H9 (cell line): ENCODE data around the gene H2BK1. TPM values are rescaled to one million over a fixed set of nuclear protein-coding genes. Genes with fewer than 3 reads are reported as not detected.

Source experiments
- DNase-seq: peaks from one replicate; pipeline ENCODE4 v3.0.0-alpha.2; 2017
- H2AFZ ChIP-seq: one replicate; pipeline ENCODE4 v1.6.1; 2013; ENCODE audit warnings: mild to moderate bottlenecking, low read length, control low read depth, moderate library complexity
- H2AK5ac ChIP-seq: 2 replicates; pipeline ENCODE4 v1.6.1; 2013; ENCODE audit warnings: low read length, control low read depth, mixed read lengths; ENCODE audit not compliant: insufficient read length
- H2BK120ac ChIP-seq: one replicate; pipeline ENCODE4 v1.6.1; 2013; ENCODE audit warnings: low read depth, mild to moderate bottlenecking, low read length, control low read depth, inconsistent platforms; ENCODE audit not compliant: poor library complexity, severe bottlenecking
- H2BK12ac ChIP-seq: 2 replicates; pipeline ENCODE4 v1.6.1; 2013; ENCODE audit warnings: low read length, control low read depth, mixed read lengths, low read depth; ENCODE audit not compliant: insufficient read length
- H2BK15ac ChIP-seq: 2 replicates; pipeline ENCODE4 v1.6.1; 2013; ENCODE audit warnings: low read depth, low read length, control low read depth
- H2BK20ac ChIP-seq: one replicate; pipeline ENCODE4 v1.6.1; 2013; ENCODE audit warnings: low read depth, mild to moderate bottlenecking, low read length, control low read depth, inconsistent platforms; ENCODE audit not compliant: poor library complexity, severe bottlenecking
- H2BK5ac ChIP-seq: 2 replicates; pipeline ENCODE4 v1.6.1; 2013; ENCODE audit warnings: low read length, control low read depth, mixed read lengths; ENCODE audit not compliant: insufficient read length
- H3K14ac ChIP-seq: 2 replicates; pipeline ENCODE4 v1.6.1; 2013; ENCODE audit warnings: low read length, control low read depth; ENCODE audit not compliant: insufficient read depth
- H3K18ac ChIP-seq: 2 replicates; pipeline ENCODE4 v1.6.1; 2013; ENCODE audit warnings: low read depth, mild to moderate bottlenecking, mixed read lengths, low read length, control low read depth; ENCODE audit not compliant: insufficient read length
- H3K23ac ChIP-seq: 2 replicates; pipeline ENCODE4 v1.6.1; 2013; ENCODE audit warnings: low read length, control low read depth, mixed read lengths, low read depth; ENCODE audit not compliant: insufficient read length
- H3K23me2 ChIP-seq: 2 replicates; pipeline ENCODE4 v1.6.1; 2013; ENCODE audit warnings: low read depth, mild to moderate bottlenecking, mixed read lengths, low read length, control low read depth; ENCODE audit not compliant: insufficient read length, poor library complexity, severe bottlenecking
- H3K27ac ChIP-seq: 2 replicates; pipeline ENCODE4 v1.5.1; 2013; ENCODE audit warnings: low read length, control low read depth, mixed read lengths, low read depth; ENCODE audit not compliant: insufficient read length
- H3K27me3 ChIP-seq: 2 replicates; pipeline ENCODE4 v1.6.1; 2013; ENCODE audit warnings: low read length, control low read depth, inconsistent platforms; ENCODE audit not compliant: insufficient read depth
- H3K4ac ChIP-seq: 2 replicates; pipeline ENCODE4 v1.6.1; 2013; ENCODE audit warnings: low read depth, mild to moderate bottlenecking, control low read depth, inconsistent platforms, low read length, moderate library complexity
- H3K4me1 ChIP-seq: 2 replicates; pipeline ENCODE4 v1.6.1; 2013; ENCODE audit warnings: low read length, control low read depth, inconsistent platforms; ENCODE audit not compliant: insufficient read depth
- H3K4me2 ChIP-seq: 2 replicates; pipeline ENCODE4 v1.6.1; 2013; ENCODE audit warnings: low read length, control low read depth, mixed read lengths; ENCODE audit not compliant: insufficient read length, insufficient read depth
- H3K56ac ChIP-seq: 2 replicates; pipeline ENCODE4 v1.6.1; 2013; ENCODE audit warnings: low read depth, mild to moderate bottlenecking, mixed read lengths, low read length, control low read depth; ENCODE audit not compliant: insufficient read length
- H3K79me1 ChIP-seq: 2 replicates; pipeline ENCODE4 v1.6.1; 2013; ENCODE audit warnings: low read depth, mild to moderate bottlenecking, moderate library complexity, low read length, control low read depth, inconsistent platforms; ENCODE audit not compliant: insufficient read depth, poor library complexity, severe bottlenecking
- H3K79me2 ChIP-seq: 2 replicates; pipeline ENCODE4 v1.6.1; 2013; ENCODE audit warnings: low read length, control low read depth, inconsistent platforms; ENCODE audit not compliant: insufficient read depth
- H3K9ac ChIP-seq: 2 replicates; pipeline ENCODE4 v1.6.1; 2013; ENCODE audit warnings: low read length, control low read depth, mixed read lengths; ENCODE audit not compliant: insufficient read length; ENCODE audit errors: extremely low read depth
- H3K9me3 ChIP-seq: one replicate; pipeline ENCODE4 v1.6.1; 2013; ENCODE audit warnings: low read depth, low read length, inconsistent platforms; ENCODE audit not compliant: control insufficient read depth
- H3T11ph ChIP-seq: one replicate; pipeline ENCODE4 v1.6.1; 2013; ENCODE audit warnings: mild to moderate bottlenecking, low read length, control low read depth, inconsistent platforms
- H4K20me1 ChIP-seq: one replicate; pipeline ENCODE4 v1.6.1; 2013; ENCODE audit not compliant: control insufficient read depth, insufficient read length, insufficient read depth
- H4K5ac ChIP-seq: 2 replicates; pipeline ENCODE4 v1.6.1; 2013; ENCODE audit warnings: low read depth, mild to moderate bottlenecking, mixed read lengths, low read length, control low read depth; ENCODE audit not compliant: insufficient read length
- H4K8ac ChIP-seq: replicated peaks from 2 replicates; pipeline ENCODE4 v1.6.1; 2013; ENCODE audit warnings: low read length, control low read depth, mixed read lengths, low read depth; ENCODE audit not compliant: insufficient read length
- H4K91ac ChIP-seq: 2 replicates; pipeline ENCODE4 v1.6.1; 2013; ENCODE audit warnings: low read depth, mild to moderate bottlenecking, moderate library complexity, mixed read lengths, low read length, control low read depth; ENCODE audit not compliant: insufficient read length
- H3K27ac Mint-ChIP-seq, 3 experiments: 2 replicates in 2 of 3; 3 replicates in 1 of 3; pipeline ENCODE4 v1.8.0; 2020 to 2021; ENCODE audit warnings: mixed read lengths in 3 of 3, mild to moderate bottlenecking in 1 of 3, moderate library complexity in 1 of 3
- H3K27me3 Mint-ChIP-seq: 2 replicates; pipeline ENCODE4 v1.8.0; 2021; ENCODE audit warnings: low read depth, mild to moderate bottlenecking, moderate library complexity, mixed read lengths
- H3K36me3 Mint-ChIP-seq, 3 experiments: 2 replicates in 2 of 3; 3 replicates in 1 of 3; pipeline ENCODE4 v1.8.0; 2020 to 2021; ENCODE audit warnings: low read depth in 3 of 3, mixed read lengths in 3 of 3; ENCODE audit not compliant: insufficient read depth in 1 of 3
- H3K4me1 Mint-ChIP-seq, 2 experiments: 2 replicates each; pipeline ENCODE4 v1.8.0; 2020; ENCODE audit warnings: mixed read lengths in 2 of 2
- H3K4me3 Mint-ChIP-seq, 2 experiments: 2 replicates in 1 of 2; 3 replicates in 1 of 2; pipeline ENCODE4 v1.8.0; 2020 to 2021; ENCODE audit warnings: mild to moderate bottlenecking in 2 of 2, mixed read lengths in 2 of 2, moderate library complexity in 1 of 2
- H3K9me3 Mint-ChIP-seq, 2 experiments: 2 replicates in 1 of 2; 3 replicates in 1 of 2; pipeline ENCODE4 v1.8.0; 2020; ENCODE audit warnings: mild to moderate bottlenecking in 2 of 2, mixed read lengths in 2 of 2, moderate library complexity in 1 of 2
- WGBS: extraction: QIAGEN DNeasy Blood & Tissue Kit; methylation state at CpG from one replicate; pipeline ENCODE4 v1.1.7; 2013; ENCODE audit warnings: missing lambda C conversion rate, low lambda C conversion rate, mixed read lengths; ENCODE audit not compliant: insufficient read length; ENCODE audit errors: extremely low coverage; 5-methylcytosine and 5-hydroxymethylcytosine counted together
- total RNA-seq: library from RNA; stranded (reverse); gene quantifications from 2 replicates; pipeline ENCODE4 v1.2.1, GENCODE V29; 2021
- TF ChIP-seq, protein P1 (sequence below): fragments of 200-600 bp; sonication (generic); conservative IDR thresholded peaks from 3 replicates; pipeline ENCODE4 v1.8.0; 2021; ENCODE audit warnings: antibody characterized with exemption, mild to moderate bottlenecking

The H2BK1 gene
- total RNA-seq, 1 experiment from 2014 or later = not detected

DNA sequence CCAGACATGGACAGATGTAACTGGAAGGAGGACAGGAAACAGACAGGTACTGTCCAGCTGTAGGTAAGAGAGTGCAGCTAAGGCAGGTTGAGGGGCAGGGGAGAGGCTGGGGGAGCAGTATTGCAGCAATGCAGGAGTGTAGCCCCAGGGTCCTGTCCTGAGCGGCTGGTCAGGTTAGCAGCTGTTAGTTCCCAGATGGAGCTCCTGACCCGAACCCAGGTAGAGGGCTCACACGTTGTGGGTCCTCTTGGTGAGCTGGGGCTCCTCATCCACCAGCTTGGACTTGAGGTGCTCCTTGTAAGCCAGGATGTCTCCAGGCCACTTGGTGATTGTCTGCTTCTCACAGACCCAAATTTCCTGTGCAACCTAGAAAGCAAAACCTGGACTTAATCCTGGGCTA, 3.5 kb upstream of the H2BK1 start:
- Histone ChIP-seq H3K4ac (no peak overlapping the region), H3K4me1 (peaks cover 5% of the 10 kb centered on the region; the same call in 1 of the 2 replicates), H3K9ac (no peak overlapping the region), H3K79me2 (no peaks in the 10 kb centered on the region), H2BK5ac (no peak overlapping the region), H3K14ac (no peak overlapping the region), H4K8ac (no peak overlapping the region), H2BK20ac (no peak overlapping the region), H2AFZ (no peak overlapping the region), H3K9me3 (no peaks in the 10 kb centered on the region), H2BK120ac (no peak overlapping the region), H3K4me2 (no peak overlapping the region), H2AK5ac (no peak overlapping the region), H3T11ph (no peak overlapping the region), H3K23me2 (no peaks in the 10 kb centered on the region), H3K23ac (no peak overlapping the region), H3K79me1 (no peaks in the 10 kb centered on the region), H4K20me1 (no peaks in the 10 kb centered on the region), H3K27ac (no peak overlapping the region), H4K91ac (no peak overlapping the region), H4K5ac (no peak overlapping the region), H3K27me3 (no peaks in the 10 kb centered on the region), H3K56ac (no peak overlapping the region), H2BK15ac (no peak overlapping the region), H3K18ac (no peak overlapping the region), H2BK12ac (no peak overlapping the region)
- DNase-seq = no peak
- WGBS = no CpG with 5 or more reads among the region's 3 CpGs
- peaks cover 2% of the 10 kb centered on the region; the same call in 1 of the 2 replicates for H3K27me3 Mint-ChIP-seq
- H3K27ac Mint-ChIP-seq = no peak overlapping the region
- no peaks in the 10 kb centered on the region for H3K9me3 Mint-ChIP-seq
- H3K4me3 Mint-ChIP-seq = no peak overlapping the region
- TF ChIP-seq, protein P1, sequence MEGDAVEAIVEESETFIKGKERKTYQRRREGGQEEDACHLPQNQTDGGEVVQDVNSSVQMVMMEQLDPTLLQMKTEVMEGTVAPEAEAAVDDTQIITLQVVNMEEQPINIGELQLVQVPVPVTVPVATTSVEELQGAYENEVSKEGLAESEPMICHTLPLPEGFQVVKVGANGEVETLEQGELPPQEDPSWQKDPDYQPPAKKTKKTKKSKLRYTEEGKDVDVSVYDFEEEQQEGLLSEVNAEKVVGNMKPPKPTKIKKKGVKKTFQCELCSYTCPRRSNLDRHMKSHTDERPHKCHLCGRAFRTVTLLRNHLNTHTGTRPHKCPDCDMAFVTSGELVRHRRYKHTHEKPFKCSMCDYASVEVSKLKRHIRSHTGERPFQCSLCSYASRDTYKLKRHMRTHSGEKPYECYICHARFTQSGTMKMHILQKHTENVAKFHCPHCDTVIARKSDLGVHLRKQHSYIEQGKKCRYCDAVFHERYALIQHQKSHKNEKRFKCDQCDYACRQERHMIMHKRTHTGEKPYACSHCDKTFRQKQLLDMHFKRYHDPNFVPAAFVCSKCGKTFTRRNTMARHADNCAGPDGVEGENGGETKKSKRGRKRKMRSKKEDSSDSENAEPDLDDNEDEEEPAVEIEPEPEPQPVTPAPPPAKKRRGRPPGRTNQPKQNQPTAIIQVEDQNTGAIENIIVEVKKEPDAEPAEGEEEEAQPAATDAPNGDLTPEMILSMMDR = no peak
- peaks cover 43 to 73% (median 56%) of the 10 kb centered on the region in 3 experiments; a peak in 6 of 7 replicates for H3K36me3 Mint-ChIP-seq
- peaks cover 13 to 16% of the 10 kb centered on the region in 2 experiments for H3K4me1 Mint-ChIP-seq
